Measurements from ENCODE around the gene GADD45B. TPM values are rescaled to one million over a fixed set of nuclear protein-coding genes. Genes with fewer than 3 reads are reported as not detected.

Gene GADD45B
- total and polyA plus RNA-seq, 2 donors (not counting 3 experiments of a cell fraction or from before 2014, with no cell fraction given) = 61.3 to 267 TPM

DNA sequence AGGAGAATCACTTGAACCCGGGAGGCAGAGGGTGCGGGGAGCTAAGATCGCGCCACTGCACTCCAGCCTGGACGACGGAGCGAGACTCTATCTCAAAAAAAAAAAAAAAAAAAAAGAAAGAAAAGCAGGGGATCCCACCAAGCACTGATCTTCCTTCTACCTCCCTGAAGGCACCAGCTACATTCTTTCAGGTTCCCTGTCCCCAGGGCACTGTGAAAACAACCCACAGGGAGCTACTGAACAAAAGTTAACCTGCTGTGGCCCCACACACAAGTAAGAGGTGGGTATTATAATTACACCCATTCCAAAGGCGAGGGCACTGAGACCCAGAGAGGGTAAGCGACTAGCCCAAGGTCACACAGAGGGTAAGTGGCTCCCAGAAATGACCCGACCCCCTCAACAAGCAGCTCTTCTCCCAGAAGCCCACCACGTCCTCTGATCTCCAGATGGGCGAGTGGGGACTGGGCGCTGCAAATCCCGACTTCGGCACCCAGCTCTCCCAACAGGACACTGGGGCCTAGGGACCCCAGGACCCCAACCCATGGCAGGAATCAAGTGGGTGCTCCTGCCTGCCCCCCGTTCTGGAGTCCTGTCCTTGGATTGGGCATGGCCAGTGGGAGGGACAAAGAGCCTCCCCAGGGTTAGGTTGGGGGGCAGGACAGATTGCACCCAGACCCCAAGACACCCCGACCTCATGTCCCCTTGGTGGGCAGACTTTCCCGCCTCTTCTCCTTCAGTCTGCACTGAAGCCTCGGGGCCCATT lies 21.5 kb upstream of the GADD45B start:
- intact Hi-C loops (cut with micrococcal nuclease) = no loop called here
- H3K9me3 ChIP-seq (replicated peaks; ENCODE audit: control insufficient read depth, insufficient read depth, low read length) = no peaks in the 10 kb centered on the region
- ChIA-PET POLR2A (interaction anchor here (0.6 to 1.4 kb wide), 2 partner anchors 22 to 68 kb away, joined by 3 to 4 read pairs; partner anchors contain the start of gene GADD45B), CTCF (interaction anchor here (0.9 to 3.7 kb wide), 3 partner anchors 29 to 183 kb away, joined by 3 to 27 read pairs (median 3); no protein-coding TSS in a partner anchor)
- peaks cover 13% of the 10 kb centered on the region for H3K4me1 ChIP-seq (ENCODE audit: control insufficient read depth, extremely low read depth, insufficient read depth, low read length)
- no peaks in the 10 kb centered on the region for H3K9me1 ChIP-seq (replicated peaks; ENCODE audit: control insufficient read depth, extremely low read depth, insufficient read depth, low read length)
- TF ChIP-seq GATA2 (IDR thresholded peaks at IDR 0.05; ENCODE audit: insufficient read depth, insufficient read length, low read depth, low read length) (no peak), FOS (IDR thresholded peaks at IDR 0.05; ENCODE audit: borderline replicate concordance, insufficient read depth, low read length) (no peak), POLR2A (IDR thresholded peaks at IDR 0.05; ENCODE audit: low read depth, low read length) (no peak), MYC (IDR thresholded peaks at IDR 0.05; ENCODE audit: low read depth, low read length) (no peak), JUN (IDR thresholded peaks at IDR 0.05; ENCODE audit: borderline replicate concordance, insufficient read depth, insufficient read length, low read depth) (no peak), POLR2AphosphoS5 (IDR thresholded peaks at IDR 0.05; ENCODE audit: insufficient read depth, low read depth, low read length) (no peak), EZH2 (IDR thresholded peaks at IDR 0.05; ENCODE audit: borderline replicate concordance, low read depth, low read length, severe bottlenecking) (no peak)
- TF ChIP-seq, protein P1, sequence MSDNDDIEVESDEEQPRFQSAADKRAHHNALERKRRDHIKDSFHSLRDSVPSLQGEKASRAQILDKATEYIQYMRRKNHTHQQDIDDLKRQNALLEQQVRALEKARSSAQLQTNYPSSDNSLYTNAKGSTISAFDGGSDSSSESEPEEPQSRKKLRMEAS (IDR thresholded peaks at IDR 0.05; ENCODE audit: insufficient read depth, insufficient read length) = no peak
- TF ChIP-seq, protein P2, sequence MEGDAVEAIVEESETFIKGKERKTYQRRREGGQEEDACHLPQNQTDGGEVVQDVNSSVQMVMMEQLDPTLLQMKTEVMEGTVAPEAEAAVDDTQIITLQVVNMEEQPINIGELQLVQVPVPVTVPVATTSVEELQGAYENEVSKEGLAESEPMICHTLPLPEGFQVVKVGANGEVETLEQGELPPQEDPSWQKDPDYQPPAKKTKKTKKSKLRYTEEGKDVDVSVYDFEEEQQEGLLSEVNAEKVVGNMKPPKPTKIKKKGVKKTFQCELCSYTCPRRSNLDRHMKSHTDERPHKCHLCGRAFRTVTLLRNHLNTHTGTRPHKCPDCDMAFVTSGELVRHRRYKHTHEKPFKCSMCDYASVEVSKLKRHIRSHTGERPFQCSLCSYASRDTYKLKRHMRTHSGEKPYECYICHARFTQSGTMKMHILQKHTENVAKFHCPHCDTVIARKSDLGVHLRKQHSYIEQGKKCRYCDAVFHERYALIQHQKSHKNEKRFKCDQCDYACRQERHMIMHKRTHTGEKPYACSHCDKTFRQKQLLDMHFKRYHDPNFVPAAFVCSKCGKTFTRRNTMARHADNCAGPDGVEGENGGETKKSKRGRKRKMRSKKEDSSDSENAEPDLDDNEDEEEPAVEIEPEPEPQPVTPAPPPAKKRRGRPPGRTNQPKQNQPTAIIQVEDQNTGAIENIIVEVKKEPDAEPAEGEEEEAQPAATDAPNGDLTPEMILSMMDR (IDR thresholded peaks at IDR 0.05; ENCODE audit: extremely low read depth in 1 of 2, insufficient read depth in 1 of 2, low read depth in 1 of 2, low read length in 2 of 2) = no peak
- no peaks in the 10 kb centered on the region for H3K27me3 ChIP-seq (ENCODE audit: control insufficient read depth in 2 of 2, insufficient read depth in 2 of 2, low read length in 2 of 2)
- dilution Hi-C loops (cut with MboI; ENCODE audit: extremely low pct_ligation_motif_present, low sequenced_read_pairs) = no loop called here
- no TSS peak for BruUV-seq (replicated peaks)
- no peak overlapping the region for H2AFZ ChIP-seq (ENCODE audit: low read depth, low read length)
- FAIRE-seq (no peak), DNase-seq (ENCODE audit: low read depth, low spot score) (no peak)
- peaks cover 73% of the 10 kb centered on the region for H3K79me2 ChIP-seq (ENCODE audit: control insufficient read depth, insufficient read depth, low read length)
- no peak overlapping the region for H3K4me2 ChIP-seq (ENCODE audit: insufficient read depth, low read length)
- H3K27ac ChIP-seq (ENCODE audit: insufficient read depth, low read depth, low read length) = no peak overlapping the region
- no peak overlapping the region for H3K4me3 ChIP-seq (replicated peaks in 1 of 3; ENCODE audit: insufficient read depth in 1 of 3, low read depth in 1 of 3, low read length in 3 of 3)
- H4K20me1 ChIP-seq (replicated peaks; ENCODE audit: control insufficient read depth, extremely low read depth, insufficient read depth, low read length) = no peaks in the 10 kb centered on the region
- H3K9ac ChIP-seq (replicated peaks; ENCODE audit: extremely low read depth, insufficient read depth, low read length) = no peak overlapping the region
- peaks cover 0 to 3% of the 10 kb centered on the region in 2 experiments for H3K36me3 ChIP-seq (ENCODE audit: control insufficient read depth in 2 of 2, extremely low read depth in 1 of 2, insufficient read depth in 2 of 2, low read length in 2 of 2)

Measured in endothelial cell of umbilical vein (primary cell).